ENCODE data around the gene PTPN23. TPM values are rescaled to one million over a fixed set of nuclear protein-coding genes. Genes with fewer than 3 reads are reported as not detected.

The PTPN23 gene
- total and polyA plus RNA-seq, 2 of the 13 experiments (the other 11 are each of a cell fraction or from before 2014, with no cell fraction given), result 2.3 to 3.7 TPM

DNA sequence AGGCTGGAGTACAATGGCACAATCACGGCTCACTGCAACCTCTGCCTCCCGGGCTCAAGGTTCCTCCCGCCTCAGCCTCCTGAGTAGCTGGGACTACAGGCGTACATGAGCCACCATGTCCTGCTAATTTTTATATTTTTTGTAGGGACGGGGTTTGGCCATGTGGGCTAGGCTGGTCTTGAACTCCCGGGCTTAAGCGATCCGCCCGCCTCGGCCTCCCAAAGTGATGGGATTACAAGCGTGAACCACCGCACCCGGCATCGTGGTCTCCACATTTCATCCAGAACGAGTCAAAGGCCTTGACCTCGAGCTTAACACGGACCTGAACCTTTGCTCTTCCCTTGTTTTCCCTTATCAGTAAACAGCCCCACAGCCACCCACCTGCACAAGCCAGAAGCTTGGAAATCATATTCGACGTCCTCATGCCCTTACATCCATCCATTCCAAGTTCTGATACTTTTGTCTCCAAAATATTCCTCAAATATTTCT is 1.4 kb upstream of the PTPN23 start (continued):
- TF ChIP-seq, protein P1, sequence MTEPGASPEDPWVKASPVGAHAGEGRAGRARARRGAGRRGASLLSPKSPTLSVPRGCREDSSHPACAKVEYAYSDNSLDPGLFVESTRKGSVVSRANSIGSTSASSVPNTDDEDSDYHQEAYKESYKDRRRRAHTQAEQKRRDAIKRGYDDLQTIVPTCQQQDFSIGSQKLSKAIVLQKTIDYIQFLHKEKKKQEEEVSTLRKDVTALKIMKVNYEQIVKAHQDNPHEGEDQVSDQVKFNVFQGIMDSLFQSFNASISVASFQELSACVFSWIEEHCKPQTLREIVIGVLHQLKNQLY (CRISPR knock-in tag; IDR thresholded peaks at IDR 0.05), result peak; percentile 71
- TF ChIP-seq NCOA1 (CRISPR knock-in tag; IDR thresholded peaks at IDR 0.05), result peak; percentile 42; the same call in 1 of the 2 replicates
- no peak for TF ChIP-seq MTF2 (CRISPR knock-in tag; IDR thresholded peaks at IDR 0.05; ENCODE audit: borderline replicate concordance)
- peak; percentile 63; the same call in 1 of the 2 replicates for TF ChIP-seq MTF1 (CRISPR knock-in tag; IDR thresholded peaks at IDR 0.05)
- peak; percentile 89 for TF ChIP-seq MYC (CRISPR knock-in tag; IDR thresholded peaks at IDR 0.05; ENCODE audit: borderline replicate concordance)
- TF ChIP-seq, protein P2, sequence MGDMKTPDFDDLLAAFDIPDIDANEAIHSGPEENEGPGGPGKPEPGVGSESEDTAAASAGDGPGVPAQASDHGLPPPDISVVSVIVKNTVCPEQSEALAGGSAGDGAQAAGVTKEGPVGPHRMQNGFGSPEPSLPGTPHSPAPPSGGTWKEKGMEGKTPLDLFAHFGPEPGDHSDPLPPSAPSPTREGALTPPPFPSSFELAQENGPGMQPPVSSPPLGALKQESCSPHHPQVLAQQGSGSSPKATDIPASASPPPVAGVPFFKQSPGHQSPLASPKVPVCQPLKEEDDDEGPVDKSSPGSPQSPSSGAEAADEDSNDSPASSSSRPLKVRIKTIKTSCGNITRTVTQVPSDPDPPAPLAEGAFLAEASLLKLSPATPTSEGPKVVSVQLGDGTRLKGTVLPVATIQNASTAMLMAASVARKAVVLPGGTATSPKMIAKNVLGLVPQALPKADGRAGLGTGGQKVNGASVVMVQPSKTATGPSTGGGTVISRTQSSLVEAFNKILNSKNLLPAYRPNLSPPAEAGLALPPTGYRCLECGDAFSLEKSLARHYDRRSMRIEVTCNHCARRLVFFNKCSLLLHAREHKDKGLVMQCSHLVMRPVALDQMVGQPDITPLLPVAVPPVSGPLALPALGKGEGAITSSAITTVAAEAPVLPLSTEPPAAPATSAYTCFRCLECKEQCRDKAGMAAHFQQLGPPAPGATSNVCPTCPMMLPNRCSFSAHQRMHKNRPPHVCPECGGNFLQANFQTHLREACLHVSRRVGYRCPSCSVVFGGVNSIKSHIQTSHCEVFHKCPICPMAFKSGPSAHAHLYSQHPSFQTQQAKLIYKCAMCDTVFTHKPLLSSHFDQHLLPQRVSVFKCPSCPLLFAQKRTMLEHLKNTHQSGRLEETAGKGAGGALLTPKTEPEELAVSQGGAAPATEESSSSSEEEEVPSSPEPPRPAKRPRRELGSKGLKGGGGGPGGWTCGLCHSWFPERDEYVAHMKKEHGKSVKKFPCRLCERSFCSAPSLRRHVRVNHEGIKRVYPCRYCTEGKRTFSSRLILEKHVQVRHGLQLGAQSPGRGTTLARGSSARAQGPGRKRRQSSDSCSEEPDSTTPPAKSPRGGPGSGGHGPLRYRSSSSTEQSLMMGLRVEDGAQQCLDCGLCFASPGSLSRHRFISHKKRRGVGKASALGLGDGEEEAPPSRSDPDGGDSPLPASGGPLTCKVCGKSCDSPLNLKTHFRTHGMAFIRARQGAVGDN (CRISPR knock-in tag; IDR thresholded peaks at IDR 0.05), result peak; percentile 93
- no peak; the same call in 1 of the 2 replicates for TF ChIP-seq ZNF841 (CRISPR knock-in tag; IDR thresholded peaks at IDR 0.05; ENCODE audit: borderline replicate concordance)
- TF ChIP-seq ARID2 (CRISPR knock-in tag; IDR thresholded peaks at IDR 0.05; ENCODE audit: borderline replicate concordance), result no peak
- TF ChIP-seq HDAC1 (CRISPR knock-in tag; IDR thresholded peaks at IDR 0.05), result peak; percentile 53; the same call in 1 of the 2 replicates
- TF ChIP-seq HHEX (CRISPR knock-in tag; IDR thresholded peaks at IDR 0.05), result no peak
- no peak for TF ChIP-seq NPAS2 (CRISPR knock-in tag; IDR thresholded peaks at IDR 0.05; ENCODE audit: borderline replicate concordance)
- peak; percentile 46; the same call in 1 of the 2 replicates for TF ChIP-seq NKX3-1 (CRISPR knock-in tag; IDR thresholded peaks at IDR 0.05)
- TF ChIP-seq SNAI1 (CRISPR knock-in tag; IDR thresholded peaks at IDR 0.05; ENCODE audit: borderline replicate concordance), result no peak
- TF ChIP-seq ZNF562 (CRISPR knock-in tag; IDR thresholded peaks at IDR 0.05; ENCODE audit: borderline replicate concordance), result no peak
- TF ChIP-seq, protein P3, sequence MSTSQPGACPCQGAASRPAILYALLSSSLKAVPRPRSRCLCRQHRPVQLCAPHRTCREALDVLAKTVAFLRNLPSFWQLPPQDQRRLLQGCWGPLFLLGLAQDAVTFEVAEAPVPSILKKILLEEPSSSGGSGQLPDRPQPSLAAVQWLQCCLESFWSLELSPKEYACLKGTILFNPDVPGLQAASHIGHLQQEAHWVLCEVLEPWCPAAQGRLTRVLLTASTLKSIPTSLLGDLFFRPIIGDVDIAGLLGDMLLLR (CRISPR knock-in tag; IDR thresholded peaks at IDR 0.05), result no peak
- peak; percentile 82; the same call in 1 of the 2 replicates for TF ChIP-seq ZNF605 (CRISPR knock-in tag; IDR thresholded peaks at IDR 0.05)
- TF ChIP-seq, protein P4, sequence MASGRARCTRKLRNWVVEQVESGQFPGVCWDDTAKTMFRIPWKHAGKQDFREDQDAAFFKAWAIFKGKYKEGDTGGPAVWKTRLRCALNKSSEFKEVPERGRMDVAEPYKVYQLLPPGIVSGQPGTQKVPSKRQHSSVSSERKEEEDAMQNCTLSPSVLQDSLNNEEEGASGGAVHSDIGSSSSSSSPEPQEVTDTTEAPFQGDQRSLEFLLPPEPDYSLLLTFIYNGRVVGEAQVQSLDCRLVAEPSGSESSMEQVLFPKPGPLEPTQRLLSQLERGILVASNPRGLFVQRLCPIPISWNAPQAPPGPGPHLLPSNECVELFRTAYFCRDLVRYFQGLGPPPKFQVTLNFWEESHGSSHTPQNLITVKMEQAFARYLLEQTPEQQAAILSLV (CRISPR knock-in tag; IDR thresholded peaks at IDR 0.05; ENCODE audit: borderline replicate concordance), result peak; percentile 73; the same call in 1 of the 2 replicates
- no peak for TF ChIP-seq RBFOX2 (IDR thresholded peaks at IDR 0.05; ENCODE audit: low read depth, low read length)
- TF ChIP-seq RBAK (CRISPR knock-in tag; IDR thresholded peaks at IDR 0.05), result no peak
- TF ChIP-seq, protein P5, sequence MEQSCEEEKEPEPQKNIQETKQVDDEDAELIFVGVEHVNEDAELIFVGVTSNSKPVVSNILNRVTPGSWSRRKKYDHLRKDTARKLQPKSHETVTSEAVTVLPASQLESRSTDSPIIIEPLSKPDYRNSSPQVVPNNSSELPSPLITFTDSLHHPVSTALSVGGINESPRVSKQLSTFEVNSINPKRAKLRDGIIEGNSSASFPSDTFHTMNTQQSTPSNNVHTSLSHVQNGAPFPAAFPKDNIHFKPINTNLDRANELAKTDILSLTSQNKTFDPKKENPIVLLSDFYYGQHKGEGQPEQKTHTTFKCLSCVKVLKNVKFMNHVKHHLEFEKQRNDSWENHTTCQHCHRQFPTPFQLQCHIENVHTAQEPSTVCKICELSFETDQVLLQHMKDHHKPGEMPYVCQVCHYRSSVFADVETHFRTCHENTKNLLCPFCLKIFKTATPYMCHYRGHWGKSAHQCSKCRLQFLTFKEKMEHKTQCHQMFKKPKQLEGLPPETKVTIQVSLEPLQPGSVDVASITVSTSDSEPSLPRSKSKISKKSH (CRISPR knock-in tag; IDR thresholded peaks at IDR 0.05; ENCODE audit: borderline replicate concordance), result peak; percentile 79; the same call in 1 of the 2 replicates
- TF ChIP-seq ZNF501 (CRISPR knock-in tag; IDR thresholded peaks at IDR 0.05), result no peak
- peak; percentile 52; the same call in 1 of the 2 replicates for TF ChIP-seq SOX13 (IDR thresholded peaks at IDR 0.05)
- TF ChIP-seq SOX13 (CRISPR knock-in tag; conservative IDR thresholded peaks at IDR 0.05 in 1 of 2, IDR thresholded peaks at IDR 0.05 in 1 of 2), result peak in 1 of 2 experiments; percentile 88; a peak in 2 of 4 replicates

Data from HepG2 (cell line).